CD14-positive monocyte (primary cell): Measurements from ENCODE around the gene TBL1XR1. TPM values are rescaled to one million over a fixed set of nuclear protein-coding genes. Genes with fewer than 3 reads are reported as not detected.

Experiments
- DNase-seq, 3 donors: peaks; one replicate each; pipeline ENCODE4 v3.0.0-alpha.2; 2011 to 2022
- H2AFZ ChIP-seq: 2 replicates; pipeline ENCODE4 v1.6.0; 2012; ENCODE audit warnings: mild to moderate bottlenecking, low read depth, low read length, inconsistent platforms; ENCODE audit not compliant: insufficient read depth, poor library complexity, severe bottlenecking
- H3K27ac ChIP-seq, 2 donors: 1 replicate in 1 of 2; 2 replicates in 1 of 2; pipeline ENCODE4 v1.5.1; 2012 to 2013; ENCODE audit warnings: low read length in 2 of 2, control low read depth in 1 of 2, inconsistent platforms in 1 of 2, low read depth in 1 of 2, mild to moderate bottlenecking in 1 of 2
- H3K27me3 ChIP-seq, 2 donors: one replicate each; pipeline versions ENCODE4 v1.6.0 to v1.6.1; 2011 to 2013; ENCODE audit warnings: low read length in 2 of 2; ENCODE audit not compliant: control insufficient read depth in 2 of 2, insufficient read depth in 2 of 2
- H3K36me3 ChIP-seq, 2 donors: replicated peaks in 1 of 2; 1 replicate in 1 of 2; 2 replicates in 1 of 2; pipeline versions ENCODE4 v1.5.1 to v1.6.1; 2012 to 2013; ENCODE audit warnings: low read length in 2 of 2, control low read depth in 1 of 2, inconsistent platforms in 1 of 2, mild to moderate bottlenecking in 1 of 2; ENCODE audit not compliant: insufficient read depth in 2 of 2, control insufficient read depth in 1 of 2
- H3K4me1 ChIP-seq, 2 donors: 1 replicate in 1 of 2; 2 replicates in 1 of 2; pipeline versions ENCODE4 v1.5.1 to v1.6.1; 2012 to 2013; ENCODE audit warnings: low read length in 2 of 2, control low read depth in 1 of 2, inconsistent platforms in 1 of 2, mild to moderate bottlenecking in 1 of 2, moderate library complexity in 1 of 2; ENCODE audit not compliant: insufficient read depth in 2 of 2, control insufficient read depth in 1 of 2
- H3K4me2 ChIP-seq: replicated peaks from 2 replicates; pipeline ENCODE3; 2012; ENCODE audit warnings: low read length, moderate library complexity, mild to moderate bottlenecking; ENCODE audit not compliant: poor library complexity, severe bottlenecking; ENCODE audit errors: extremely low read depth
- H3K4me3 ChIP-seq, 3 experiments: fragments of 200-600 bp in 1 of 3; sonication (generic) in 1 of 3; replicated peaks in 1 of 3; 1 replicate in 2 of 3; 2 replicates in 1 of 3; pipeline ENCODE4 v1.5.1; 2011 to 2013; ENCODE audit warnings: low read length in 3 of 3, mild to moderate bottlenecking in 3 of 3, control low read depth in 2 of 3, low read depth in 2 of 3, inconsistent platforms in 1 of 3, moderate library complexity in 1 of 3
- H3K79me2 ChIP-seq: 2 replicates; pipeline ENCODE4 v1.6.0; 2012; ENCODE audit warnings: mild to moderate bottlenecking, control low read depth, inconsistent platforms, low read length, moderate library complexity; ENCODE audit not compliant: insufficient read depth
- H3K9ac ChIP-seq: 2 replicates; pipeline ENCODE4 v1.6.0; 2017; ENCODE audit warnings: low read length, mild to moderate bottlenecking; ENCODE audit not compliant: insufficient read depth, poor library complexity, severe bottlenecking
- H3K9me3 ChIP-seq, 2 donors: replicated peaks in 1 of 2; 1 replicate in 1 of 2; 2 replicates in 1 of 2; pipeline versions ENCODE4 v1.5.1 to v1.6.1; 2012 to 2013; ENCODE audit warnings: low read length in 2 of 2, control low read depth in 1 of 2; ENCODE audit not compliant: control insufficient read depth in 1 of 2, insufficient read depth in 1 of 2
- H4K20me1 ChIP-seq: 2 replicates; pipeline ENCODE4 v1.6.0; 2012; ENCODE audit warnings: mild to moderate bottlenecking, low read length, control low read depth, moderate library complexity; ENCODE audit not compliant: insufficient read depth
- H3K27ac Mint-ChIP-seq, 7 donors: one replicate each; pipeline ENCODE4 v1.8.0; 2020; ENCODE audit warnings: mild to moderate bottlenecking in 7 of 7, mixed read lengths in 7 of 7, moderate library complexity in 6 of 7, inconsistent platforms in 2 of 7
- H3K27me3 Mint-ChIP-seq, 3 donors: one replicate each; pipeline ENCODE4 v1.8.0; 2021 to 2022; ENCODE audit warnings: low read depth in 3 of 3, mild to moderate bottlenecking in 3 of 3, mixed read lengths in 3 of 3, moderate library complexity in 3 of 3, inconsistent platforms in 1 of 3
- H3K36me3 Mint-ChIP-seq, 2 donors: one replicate each; pipeline ENCODE4 v1.8.0; 2020; ENCODE audit warnings: mixed read lengths in 2 of 2, inconsistent platforms in 1 of 2, mild to moderate bottlenecking in 1 of 2
- H3K4me1 Mint-ChIP-seq: one replicate; pipeline ENCODE4 v1.8.0; 2020; ENCODE audit warnings: mild to moderate bottlenecking, mixed read lengths
- H3K4me3 Mint-ChIP-seq, 2 donors: one replicate each; pipeline ENCODE4 v1.8.0; 2020; ENCODE audit warnings: mild to moderate bottlenecking in 2 of 2, mixed read lengths in 2 of 2, moderate library complexity in 1 of 2
- H3K9me3 Mint-ChIP-seq, 7 donors: one replicate each; pipeline ENCODE4 v1.8.0; 2020 to 2022; ENCODE audit warnings: mixed read lengths in 7 of 7, mild to moderate bottlenecking in 6 of 7, moderate library complexity in 6 of 7, inconsistent platforms in 2 of 7
- WGBS: methylation state at CpG from one replicate; pipeline ENCODE4 v1.1.5; 2013; ENCODE audit warnings: missing lambda C conversion rate; ENCODE audit not compliant: insufficient coverage; 5-methylcytosine and 5-hydroxymethylcytosine counted together
- intact Hi-C, 2 donors: fragments of 100-400 bp; cut with micrococcal nuclease; formaldehyde crosslinking; loops; one replicate each; pipeline versions ENCODE4 v1.15.0 to v1.15.1; 2023
- polyA plus RNA-seq, 3 donors: library from polyadenylated mRNA; depleted of rRNA in 1 of 3; unstranded in 2 of 3; stranded (reverse) in 1 of 3; fragments of 300-500 nt in 2 of 3; fragments of >200 nt in 1 of 3; fragmentation: Illumina TruSeq in 2 of 3; gene quantifications; 1 replicate in 2 of 3; 2 replicates in 1 of 3; pipeline ENCODE4 v1.2.3, GENCODE V29; 2012 to 2021
- TF ChIP-seq, protein P1 (sequence below): fragments of 200-600 bp; IDR thresholded peaks from one replicate; pipeline ENCODE4 v1.8.0; 2022; ENCODE audit warnings: antibody characterized with exemption, mild to moderate bottlenecking

Gene TBL1XR1
- polyA plus RNA-seq, 3 donors, result 10.2 to 20.4 (median 18.3) TPM

DNA sequence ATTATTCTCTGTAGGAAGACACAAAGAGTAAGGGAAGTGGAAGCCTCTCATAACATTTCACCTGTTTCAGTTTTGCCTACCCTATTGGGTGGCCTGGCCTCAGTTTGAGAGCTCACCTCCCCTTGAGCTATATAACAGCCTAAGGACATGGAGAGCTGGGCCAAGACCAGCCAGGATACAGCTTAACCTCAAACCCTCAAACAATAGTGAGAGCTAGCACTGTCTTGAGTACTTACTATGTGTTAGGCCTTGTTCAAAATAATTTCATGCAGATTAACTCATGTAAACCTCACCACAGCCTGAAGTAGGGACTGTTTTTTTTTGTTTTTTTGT, 15.0 kb upstream of the TBL1XR1 start:
- TF ChIP-seq, protein P1, sequence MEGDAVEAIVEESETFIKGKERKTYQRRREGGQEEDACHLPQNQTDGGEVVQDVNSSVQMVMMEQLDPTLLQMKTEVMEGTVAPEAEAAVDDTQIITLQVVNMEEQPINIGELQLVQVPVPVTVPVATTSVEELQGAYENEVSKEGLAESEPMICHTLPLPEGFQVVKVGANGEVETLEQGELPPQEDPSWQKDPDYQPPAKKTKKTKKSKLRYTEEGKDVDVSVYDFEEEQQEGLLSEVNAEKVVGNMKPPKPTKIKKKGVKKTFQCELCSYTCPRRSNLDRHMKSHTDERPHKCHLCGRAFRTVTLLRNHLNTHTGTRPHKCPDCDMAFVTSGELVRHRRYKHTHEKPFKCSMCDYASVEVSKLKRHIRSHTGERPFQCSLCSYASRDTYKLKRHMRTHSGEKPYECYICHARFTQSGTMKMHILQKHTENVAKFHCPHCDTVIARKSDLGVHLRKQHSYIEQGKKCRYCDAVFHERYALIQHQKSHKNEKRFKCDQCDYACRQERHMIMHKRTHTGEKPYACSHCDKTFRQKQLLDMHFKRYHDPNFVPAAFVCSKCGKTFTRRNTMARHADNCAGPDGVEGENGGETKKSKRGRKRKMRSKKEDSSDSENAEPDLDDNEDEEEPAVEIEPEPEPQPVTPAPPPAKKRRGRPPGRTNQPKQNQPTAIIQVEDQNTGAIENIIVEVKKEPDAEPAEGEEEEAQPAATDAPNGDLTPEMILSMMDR, result no peak
- intact Hi-C loops, result no loop called here
- H3K79me2 ChIP-seq, result no peaks in the 10 kb centered on the region
- no peaks in the 10 kb centered on the region for H4K20me1 ChIP-seq
- no peaks in the 10 kb centered on the region for H3K9me3 Mint-ChIP-seq
- H3K27me3 Mint-ChIP-seq, result no peaks in the 10 kb centered on the region
- no peak overlapping the region for H3K27ac ChIP-seq
- no peak overlapping the region for H3K27ac Mint-ChIP-seq
- H3K36me3 ChIP-seq, result no peaks in the 10 kb centered on the region
- no peaks in the 10 kb centered on the region for H3K27me3 ChIP-seq
- DNase-seq, result no peak
- peaks cover 9% of the 10 kb centered on the region for H3K4me1 Mint-ChIP-seq
- H3K4me3 Mint-ChIP-seq, result no peak overlapping the region
- H2AFZ ChIP-seq, result no peak overlapping the region
- H3K4me2 ChIP-seq, result no peak overlapping the region
- H3K4me3 ChIP-seq, result no peak overlapping the region
- H3K9me3 ChIP-seq, result no peaks in the 10 kb centered on the region
- no peak overlapping the region for H3K9ac ChIP-seq
- no peaks in the 10 kb centered on the region for H3K36me3 Mint-ChIP-seq
- no peaks in the 10 kb centered on the region for H3K4me1 ChIP-seq

DNA sequence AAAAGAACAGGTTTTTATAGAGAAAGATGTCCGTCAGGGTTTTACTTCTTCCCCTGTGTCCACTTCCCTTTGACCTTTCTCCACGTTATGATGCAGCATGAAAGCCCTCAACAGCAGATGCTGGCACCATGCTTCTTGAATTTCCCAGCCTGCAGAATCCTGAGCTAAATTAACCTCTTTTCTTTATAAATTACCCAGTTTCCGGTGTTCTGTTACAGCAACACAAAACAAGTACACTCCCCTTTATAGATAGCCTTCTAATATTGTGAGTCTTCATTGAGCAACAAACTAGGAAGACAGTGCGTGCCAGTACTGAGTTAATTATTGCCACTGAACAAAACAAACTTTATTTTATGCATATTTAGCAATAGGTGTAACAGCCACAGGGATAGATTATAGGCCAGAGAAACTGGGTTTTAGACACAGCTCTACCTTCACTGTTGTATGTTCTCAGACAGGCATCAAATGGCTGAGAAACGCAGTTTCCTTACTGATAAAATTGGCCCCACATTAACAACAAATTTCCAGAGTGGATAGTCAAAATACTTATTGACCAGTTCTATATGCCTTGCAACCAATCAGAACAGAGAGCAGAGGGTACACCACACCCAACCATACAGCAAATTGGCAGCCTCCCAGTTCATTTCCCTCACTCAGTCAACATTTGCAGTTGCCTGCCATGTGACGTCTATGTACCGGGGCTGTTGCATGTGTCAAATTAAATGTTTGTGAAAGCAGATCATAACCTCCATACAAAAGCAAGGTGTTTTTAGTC, 14.4 kb upstream of the TBL1XR1 start:
- Mint-ChIP-seq H3K36me3 (no peaks in the 10 kb centered on the region), H3K27me3 (no peaks in the 10 kb centered on the region), H3K4me1 (peaks cover 9% of the 10 kb centered on the region), H3K9me3 (no peaks in the 10 kb centered on the region), H3K4me3 (no peak overlapping the region), H3K27ac (no peak overlapping the region)
- no peaks in the 10 kb centered on the region for H3K79me2 ChIP-seq
- TF ChIP-seq, protein P1, result no peak
- no peak overlapping the region for H2AFZ ChIP-seq
- H3K9ac ChIP-seq, result no peak overlapping the region
- no peak overlapping the region for H3K4me3 ChIP-seq
- DNase-seq, result no peak
- H3K36me3 ChIP-seq, result no peaks in the 10 kb centered on the region
- no peaks in the 10 kb centered on the region for H3K4me1 ChIP-seq
- no peak overlapping the region for H3K27ac ChIP-seq
- no peaks in the 10 kb centered on the region for H4K20me1 ChIP-seq
- no peaks in the 10 kb centered on the region for H3K27me3 ChIP-seq
- no peaks in the 10 kb centered on the region for H3K9me3 ChIP-seq
- WGBS, result no CpG with 5 or more reads among the region's 7 CpGs
- intact Hi-C loops, result no loop called here
- H3K4me2 ChIP-seq, result no peak overlapping the region
